ENCODE measurements around the gene FBXL7.

Gene FBXL7

GRCh38 chr5:15492545-15492944 is 7.4 kb upstream of the FBXL7 start:
- no peak for TF ChIP-seq CTCF (IDR thresholded peaks at IDR 0.05)
- H3K4me1 ChIP-seq (ENCODE audit: control insufficient read depth in 1 of 2, insufficient read depth in 1 of 2, low read depth in 1 of 2, low read length in 1 of 2) = no peaks in the 10 kb centered on the region
- H3K27me3 ChIP-seq = peaks cover 9% of the 10 kb centered on the region
- no peak overlapping the region for H3K27ac ChIP-seq
- no peak overlapping the region for H3K4me3 ChIP-seq (ENCODE audit: low read depth in 1 of 2, low read length in 1 of 2)
- H3K9me3 ChIP-seq = no peaks in the 10 kb centered on the region
- no peaks in the 10 kb centered on the region for H3K36me3 ChIP-seq

- Histone ChIP-seq H3K4me1 (ENCODE audit: control insufficient read depth in 1 of 2, insufficient read depth in 1 of 2, low read depth in 1 of 2, low read length in 1 of 2) (no peaks in the 10 kb centered on the region), H3K4me3 (ENCODE audit: low read depth in 1 of 2, low read length in 1 of 2) (no peak overlapping the region), H3K27ac (no peak overlapping the region), H3K27me3 (peaks cover 18% of the 10 kb centered on the region), H3K36me3 (no peaks in the 10 kb centered on the region), H3K9me3 (no peaks in the 10 kb centered on the region)
- TF ChIP-seq CTCF (IDR thresholded peaks at IDR 0.05) = no peak
Observed at GRCh38 chr5:15493501-15493900, 6.5 kb upstream of the FBXL7 start.

GRCh38 chr5:15495026-15495425 is 5.0 kb upstream of the FBXL7 start:
- Histone ChIP-seq H3K36me3 (no peaks in the 10 kb centered on the region), H3K27me3 (peaks cover 33% of the 10 kb centered on the region), H3K4me1 (ENCODE audit: control insufficient read depth in 1 of 2, insufficient read depth in 1 of 2, low read depth in 1 of 2, low read length in 1 of 2) (no peaks in the 10 kb centered on the region), H3K4me3 (ENCODE audit: low read depth in 1 of 2, low read length in 1 of 2) (no peak overlapping the region), H3K27ac (no peak overlapping the region), H3K9me3 (no peaks in the 10 kb centered on the region)
- no peak for TF ChIP-seq CTCF (IDR thresholded peaks at IDR 0.05)

- H3K27ac ChIP-seq = no peak overlapping the region
- peaks cover 52% of the 10 kb centered on the region for H3K27me3 ChIP-seq
- no peak for TF ChIP-seq CTCF (IDR thresholded peaks at IDR 0.05)
- no peaks in the 10 kb centered on the region for H3K9me3 ChIP-seq
- H3K4me1 ChIP-seq (ENCODE audit: control insufficient read depth in 1 of 2, insufficient read depth in 1 of 2, low read depth in 1 of 2, low read length in 1 of 2) = no peaks in the 10 kb centered on the region
- H3K36me3 ChIP-seq = no peaks in the 10 kb centered on the region
- H3K4me3 ChIP-seq (ENCODE audit: low read depth in 1 of 2, low read length in 1 of 2) = no peak overlapping the region
Observed at GRCh38 chr5:15496886-15497285, 3.1 kb upstream of the FBXL7 start.

GRCh38 chr5:15500325-15501001 is 483 bp downstream of the FBXL7 start:
- Histone ChIP-seq H3K27ac (no peak overlapping the region), H3K4me3 (ENCODE audit: low read depth in 1 of 2, low read length in 1 of 2) (no peak overlapping the region), H3K27me3 (peaks cover 64% of the 10 kb centered on the region)

More at GRCh38 chr5:15500325-15501001, 483 bp downstream of the FBXL7 start:
- no peaks in the 10 kb centered on the region for H3K36me3 ChIP-seq
- no peaks in the 10 kb centered on the region for H3K9me3 ChIP-seq
- H3K4me1 ChIP-seq (ENCODE audit: control insufficient read depth in 1 of 2, insufficient read depth in 1 of 2, low read depth in 1 of 2, low read length in 1 of 2) = no peaks in the 10 kb centered on the region
- TF ChIP-seq CTCF (IDR thresholded peaks at IDR 0.05) = no peak

Measured in neutrophil (primary cell).